ENCODE data around the gene SLC35E4.

DNA sequence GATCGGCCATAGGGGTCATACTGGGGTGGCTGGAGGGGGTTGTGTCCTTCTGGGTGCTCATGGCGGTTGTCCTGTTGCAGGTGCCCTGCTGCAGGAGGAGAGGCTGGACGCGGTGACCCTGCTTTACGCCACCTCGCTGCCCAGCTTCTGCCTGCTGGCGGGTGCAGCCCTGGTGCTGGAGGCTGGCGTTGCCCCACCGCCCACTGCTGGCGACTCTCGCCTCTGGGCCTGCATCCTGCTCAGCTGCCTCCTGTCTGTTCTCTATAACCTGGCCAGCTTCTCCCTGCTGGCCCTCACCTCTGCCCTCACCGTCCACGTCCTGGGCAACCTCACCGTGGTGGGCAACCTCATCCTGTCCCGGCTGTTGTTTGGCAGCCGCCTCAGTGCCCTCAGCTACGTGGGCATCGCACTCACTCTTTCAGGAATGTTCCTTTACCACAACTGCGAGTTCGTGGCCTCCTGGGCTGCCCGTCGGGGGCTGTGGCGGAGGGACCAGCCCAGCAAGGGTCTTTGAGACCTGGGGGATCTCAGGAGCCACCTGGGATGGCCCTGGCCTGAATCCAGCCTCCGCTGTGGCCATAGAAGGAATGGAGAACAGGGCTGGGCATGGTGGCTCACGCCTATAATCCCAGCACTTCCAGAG is 11.1 kb downstream of the SLC35E4 start:
- TF ChIP-seq, protein P1, sequence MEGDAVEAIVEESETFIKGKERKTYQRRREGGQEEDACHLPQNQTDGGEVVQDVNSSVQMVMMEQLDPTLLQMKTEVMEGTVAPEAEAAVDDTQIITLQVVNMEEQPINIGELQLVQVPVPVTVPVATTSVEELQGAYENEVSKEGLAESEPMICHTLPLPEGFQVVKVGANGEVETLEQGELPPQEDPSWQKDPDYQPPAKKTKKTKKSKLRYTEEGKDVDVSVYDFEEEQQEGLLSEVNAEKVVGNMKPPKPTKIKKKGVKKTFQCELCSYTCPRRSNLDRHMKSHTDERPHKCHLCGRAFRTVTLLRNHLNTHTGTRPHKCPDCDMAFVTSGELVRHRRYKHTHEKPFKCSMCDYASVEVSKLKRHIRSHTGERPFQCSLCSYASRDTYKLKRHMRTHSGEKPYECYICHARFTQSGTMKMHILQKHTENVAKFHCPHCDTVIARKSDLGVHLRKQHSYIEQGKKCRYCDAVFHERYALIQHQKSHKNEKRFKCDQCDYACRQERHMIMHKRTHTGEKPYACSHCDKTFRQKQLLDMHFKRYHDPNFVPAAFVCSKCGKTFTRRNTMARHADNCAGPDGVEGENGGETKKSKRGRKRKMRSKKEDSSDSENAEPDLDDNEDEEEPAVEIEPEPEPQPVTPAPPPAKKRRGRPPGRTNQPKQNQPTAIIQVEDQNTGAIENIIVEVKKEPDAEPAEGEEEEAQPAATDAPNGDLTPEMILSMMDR (IDR thresholded peaks at IDR 0.05; ENCODE audit: insufficient read depth, low read depth, low read length), result no peak
- TF ChIP-seq EZH2 (IDR thresholded peaks at IDR 0.05; ENCODE audit: insufficient read depth, low read length), result no peak

Data from astrocyte (in vitro differentiated cells and primary cell).